Lower lobe of right lung (tissue), 2 donors: ENCODE data around the gene ALOX5AP. TPM values are rescaled to one million over a fixed set of nuclear protein-coding genes. Genes with fewer than 3 reads are reported as not detected.
A peak's percentile ranks its signal among the peaks of the same experiment; 100 is the strongest.

Source experiments
- ATAC-seq, 2 donors: fragments of 200-7000 bp; cut with Tn5 transposase; one replicate each; pipeline ENCODE4 v1.9.1; 2020 to 2022; ENCODE audit warnings: mild to moderate bottlenecking in 2 of 2, moderate library complexity in 2 of 2
- DNase-seq: peaks from one replicate; pipeline ENCODE4 v3.0.0-alpha.2; 2020
- H3K27ac ChIP-seq: fragments of 200-600 bp; one replicate; pipeline ENCODE4 v1.8.0; 2022
- H3K27me3 ChIP-seq: fragments of 200-600 bp; one replicate; pipeline ENCODE4 v1.8.0; 2022; ENCODE audit warnings: low read depth
- H3K36me3 ChIP-seq: fragments of 200-600 bp; one replicate; pipeline ENCODE4 v1.8.0; 2022; ENCODE audit warnings: mild to moderate bottlenecking
- H3K4me1 ChIP-seq: fragments of 200-600 bp; one replicate; pipeline ENCODE4 v1.8.0; 2022
- H3K4me3 ChIP-seq: fragments of 200-600 bp; one replicate; pipeline ENCODE4 v1.8.0; 2022; ENCODE audit warnings: mild to moderate bottlenecking
- H3K9me3 ChIP-seq: fragments of 200-600 bp; one replicate; pipeline ENCODE4 v1.8.0; 2022
- CTCF ChIP-seq: fragments of 200-600 bp; IDR thresholded peaks from one replicate; pipeline ENCODE4 v1.8.0; 2022; ENCODE audit warnings: antibody characterized with exemption, mild to moderate bottlenecking
- intact Hi-C: fragments of 100-400 bp; cut with DNase I; formaldehyde crosslinking; loops from one replicate; pipeline ENCODE4 v1.11.0; 2022
- total RNA-seq: library from RNA; stranded (reverse); fragmentation: NEBNext Ultra II Directional; extraction: Animal tissue kit (Norgen Biotek cat#: 25700); gene quantifications from one replicate; pipeline ENCODE4 v1.2.1, GENCODE V29; 2021
- donor health status: DM: no; HTN: yes; CAD: no; lungs with severe emphysema.

The ALOX5AP gene
- total RNA-seq, 1 donor from 2014 or later, result 311 TPM

GRCh38 chr13:30752201-30752797 lies 17.0 kb downstream of the ALOX5AP start:
- H3K9me3 ChIP-seq, result no peaks in the 10 kb centered on the region
- DNase-seq, result no peak
- H3K36me3 ChIP-seq, result peaks cover 20% of the 10 kb centered on the region
- ATAC-seq, result peak in 1 of 2 donors; percentile 19
- no peak for TF ChIP-seq CTCF
- H3K27me3 ChIP-seq, result no peaks in the 10 kb centered on the region
- H3K4me1 ChIP-seq, result peaks cover 7% of the 10 kb centered on the region
- H3K4me3 ChIP-seq, result no peak overlapping the region
- intact Hi-C loops, result no loop called here
- H3K27ac ChIP-seq, result no peak overlapping the region

GRCh38 chr13:30753030-30753616 lies 17.8 kb downstream of the ALOX5AP start:
- H3K36me3 ChIP-seq, result peaks cover 20% of the 10 kb centered on the region
- no peak overlapping the region for H3K27ac ChIP-seq
- no peak for DNase-seq
- no peaks in the 10 kb centered on the region for H3K9me3 ChIP-seq
- H3K27me3 ChIP-seq, result no peaks in the 10 kb centered on the region
- peaks cover 6% of the 10 kb centered on the region for H3K4me1 ChIP-seq
- ATAC-seq, result no peak
- no peak for TF ChIP-seq CTCF
- intact Hi-C loops, result no loop called here
- H3K4me3 ChIP-seq, result no peak overlapping the region

GRCh38 chr13:30755678-30756077 lies 20.3 kb downstream of the ALOX5AP start:
- Histone ChIP-seq H3K4me3 (no peak overlapping the region), H3K27me3 (no peaks in the 10 kb centered on the region), H3K9me3 (no peaks in the 10 kb centered on the region), H3K4me1 (no peaks in the 10 kb centered on the region), H3K36me3 (peaks cover 20% of the 10 kb centered on the region), H3K27ac (no peak overlapping the region)
- intact Hi-C loops, result no loop called here
- ATAC-seq (no peak), DNase-seq (no peak)
- no peak for TF ChIP-seq CTCF

- ATAC-seq (no peak), DNase-seq (no peak)
- Histone ChIP-seq H3K27ac (no peak overlapping the region), H3K9me3 (no peaks in the 10 kb centered on the region), H3K36me3 (peaks cover 16% of the 10 kb centered on the region), H3K4me1 (no peaks in the 10 kb centered on the region), H3K27me3 (no peaks in the 10 kb centered on the region), H3K4me3 (no peak overlapping the region)
- intact Hi-C loops, result no loop called here
- TF ChIP-seq CTCF, result no peak
These were observed 21.8 kb downstream of the ALOX5AP start for GRCh38 chr13:30757026-30757742.

GRCh38 chr13:30759748-30760147 lies 24.4 kb downstream of the ALOX5AP start:
- intact Hi-C loops, result no loop called here
- H3K4me1 ChIP-seq, result no peaks in the 10 kb centered on the region
- no peak for ATAC-seq
- peaks cover 12% of the 10 kb centered on the region for H3K36me3 ChIP-seq
- H3K4me3 ChIP-seq, result no peak overlapping the region
- H3K27ac ChIP-seq, result no peak overlapping the region
- H3K9me3 ChIP-seq, result no peaks in the 10 kb centered on the region
- TF ChIP-seq CTCF, result no peak
- no peaks in the 10 kb centered on the region for H3K27me3 ChIP-seq
- no peak for DNase-seq
